HG03066 (cell line): ENCODE results near the gene PPARG.
"Not testable (repeated sequence)": the region's sequence is repeated elsewhere in the genome, so short reads cannot be mapped to it uniquely, and the experiment has no call there.

Source experiments
- ATAC-seq: cut with Tn5 transposase; IDR thresholded peaks from one replicate; pipeline ENCODE4 v1.9.1; 2021; ENCODE audit warnings: low read depth; ENCODE audit not compliant: unreplicated experiment

Gene PPARG

GRCh38 chr3:12437221-12437605 is 148.3 kb downstream of the PPARG start:
- no peak for ATAC-seq

GRCh38 chr3:12437861-12438260 is 149.0 kb downstream of the PPARG start:
- ATAC-seq: no peak

GRCh38 chr3:12438318-12438717 is 149.4 kb downstream of the PPARG start:
- ATAC-seq: no peak

- ATAC-seq: no peak
These were observed 150.5 kb downstream of the PPARG start for GRCh38 chr3:12439161-12439940.

GRCh38 chr3:12440927-12441714 is 152.3 kb downstream of the PPARG start:
- no peak for ATAC-seq

GRCh38 chr3:12442654-12443501 is 154.0 kb downstream of the PPARG start:
- ATAC-seq: no peak

- ATAC-seq: no peak
These were observed 155.1 kb downstream of the PPARG start for GRCh38 chr3:12443781-12444522.

- ATAC-seq: no peak
These were observed 156.0 kb downstream of the PPARG start for GRCh38 chr3:12444582-12445471.

- no peak for ATAC-seq
These were observed 156.8 kb downstream of the PPARG start for GRCh38 chr3:12445523-12446240.

GRCh38 chr3:12446298-12446697 is 157.4 kb downstream of the PPARG start:
- no peak for ATAC-seq

GRCh38 chr3:12447075-12447474 is 158.2 kb downstream of the PPARG start:
- ATAC-seq: no peak

GRCh38 chr3:12448404-12449202 is 159.7 kb downstream of the PPARG start:
- not testable (repeated sequence) for ATAC-seq

- ATAC-seq: no peak
These were observed 161.2 kb downstream of the PPARG start for GRCh38 chr3:12449889-12450682.

GRCh38 chr3:12451481-12451880 is 162.6 kb downstream of the PPARG start:
- no peak for ATAC-seq

GRCh38 chr3:12451960-12452359 is 163.1 kb downstream of the PPARG start:
- ATAC-seq: no peak

- no peak for ATAC-seq
These were observed 163.8 kb downstream of the PPARG start for GRCh38 chr3:12452361-12453330.
